K562 (cell line): ENCODE measurements around the gene ASPRV1. TPM values are rescaled to one million over a fixed set of nuclear protein-coding genes. Genes with fewer than 3 reads are reported as not detected.

Experiments
- BRD4 ChIP-seq: fragments of 200-600 bp; sonication (generic); IDR thresholded peaks from 2 replicates; pipeline ENCODE4 v1.6.1; 2017; ENCODE audit warnings: inconsistent platforms
- HNRNPK ChIP-seq: fragments of 200-400 bp; formaldehyde crosslinking; IDR thresholded peaks from one replicate; pipeline ENCODE4 v1.6.1; 2018; ENCODE audit warnings: mild to moderate bottlenecking, low read depth, low read length; ENCODE audit not compliant: poor library complexity, severe bottlenecking
- POLR2H ChIP-seq: IDR thresholded peaks from 2 replicates; pipeline ENCODE4 v1.6.1; 2016; ENCODE audit warnings: missing genetic modification characterization, low read depth, mild to moderate bottlenecking, control low read depth, missing compliant biosample characterization, moderate library complexity
- RAD51 ChIP-seq: fragments of 450-650 bp; IDR thresholded peaks from 2 replicates; pipeline ENCODE4 v1.7.1; 2016; ENCODE audit warnings: low read depth, mild to moderate bottlenecking, borderline replicate concordance
- SMAD3 ChIP-seq: fragments of 450-650 bp; formaldehyde crosslinking; conservative IDR thresholded peaks from 2 replicates; pipeline ENCODE4 v1.4.0; 2020; ENCODE audit warnings: mild to moderate bottlenecking
- YY1 ChIP-seq, 3 experiments: IDR thresholded peaks; 2 replicates each; pipeline ENCODE4 v1.6.1; 2011; ENCODE audit warnings: low read length in 2 of 3, mild to moderate bottlenecking in 2 of 3, moderate library complexity in 2 of 3, borderline replicate concordance in 1 of 3, control low read depth in 1 of 3, low read depth in 1 of 3; ENCODE audit not compliant: insufficient read depth in 3 of 3, insufficient replicate concordance in 2 of 3, control insufficient read depth in 1 of 3, insufficient read length in 1 of 3; ENCODE audit errors: extremely low read depth in 1 of 3
- ZNF589 ChIP-seq: fragments of 200-800 bp; sonication (Bioruptor generic); IDR thresholded peaks from 2 replicates; pipeline ENCODE4 v1.6.1; 2016; ENCODE audit warnings: low read depth, missing genetic modification characterization, missing compliant biosample characterization
- ZNF644 ChIP-seq: fragments of 200-800 bp; sonication (Bioruptor generic); IDR thresholded peaks from 2 replicates; pipeline ENCODE4 v1.6.1; 2016; ENCODE audit warnings: low read depth, missing genetic modification characterization, missing compliant biosample characterization
- ZNF77 ChIP-seq: fragments of 250-450 bp; sonication (Bioruptor Pico); IDR thresholded peaks from 2 replicates; pipeline ENCODE4 v1.5.0; 2020
- polyA plus RNA-seq, 8 experiments: library from polyadenylated mRNA; depleted of rRNA in 4 of 8; stranded (reverse) in 5 of 8; unstranded in 3 of 8; fragments of >200 nt; fragmentation: Nextera tagmentation in 2 of 8; fragmentation: Illumina TruSeq in 1 of 8; extraction: Ambion mirVana in 2 of 8; extraction: Trizol in 1 of 8; gene quantifications; 2 replicates each; pipeline versions ENCODE4 v1.2.1 to v1.2.3, GENCODE V29; 2011 to 2014; ENCODE audit warnings: inconsistent platforms in 1 of 8, missing spikeins in 1 of 8
- total RNA-seq, 7 experiments: library from RNA; depleted of rRNA in 6 of 7; stranded (reverse); fragments of >200 nt in 6 of 7; fragmentation: Illumina TruSeq in 2 of 7; extraction: Trizol in 2 of 7; gene quantifications; 2 replicates each; pipeline versions ENCODE4 v1.2.1 to v1.2.3, GENCODE V29; 2011 to 2021; ENCODE audit warnings: low replicate concordance in 1 of 7
- TF ChIP-seq, protein P1 (sequence below): sonication (generic); formaldehyde crosslinking; IDR thresholded peaks from 2 replicates; pipeline ENCODE4 v1.8.0; 2023; ENCODE audit warnings: missing genetic modification reagents, mild to moderate bottlenecking, borderline replicate concordance
- TF ChIP-seq, protein P2 (sequence below): sonication (generic); formaldehyde crosslinking; IDR thresholded peaks from 2 replicates; pipeline ENCODE4 v1.8.1; 2023; ENCODE audit warnings: mild to moderate bottlenecking, missing genetic modification reagents
- TF ChIP-seq, protein P3 (sequence below), 2 experiments: IDR thresholded peaks; 2 replicates each; pipeline ENCODE4 v1.6.1; 2011; ENCODE audit warnings: borderline replicate concordance in 1 of 2, control low read depth in 1 of 2, low read depth in 1 of 2, low read length in 1 of 2, mild to moderate bottlenecking in 1 of 2, mixed read lengths in 1 of 2, moderate library complexity in 1 of 2; ENCODE audit not compliant: insufficient read depth in 1 of 2, insufficient read length in 1 of 2, poor library complexity in 1 of 2, severe bottlenecking in 1 of 2; ENCODE audit errors: extremely low read depth in 1 of 2
- TF ChIP-seq, protein P4 (sequence below): sonication (generic); formaldehyde crosslinking; IDR thresholded peaks from 2 replicates; pipeline ENCODE4 v1.8.1; 2023; ENCODE audit warnings: mild to moderate bottlenecking, missing genetic modification reagents
- TF ChIP-seq, protein P5 (sequence below): fragments of 450-650 bp; IDR thresholded peaks from 2 replicates; pipeline ENCODE4 v1.6.1; 2016; ENCODE audit warnings: missing biosample characterization, missing genetic modification characterization

Gene ASPRV1
- total and polyA plus RNA-seq, 9 of the 15 experiments (the other 6 are each of a cell fraction or from before 2014, with no cell fraction given) = 0.17 to 0.72 (median 0.47) TPM; not detected in 1

DNA sequence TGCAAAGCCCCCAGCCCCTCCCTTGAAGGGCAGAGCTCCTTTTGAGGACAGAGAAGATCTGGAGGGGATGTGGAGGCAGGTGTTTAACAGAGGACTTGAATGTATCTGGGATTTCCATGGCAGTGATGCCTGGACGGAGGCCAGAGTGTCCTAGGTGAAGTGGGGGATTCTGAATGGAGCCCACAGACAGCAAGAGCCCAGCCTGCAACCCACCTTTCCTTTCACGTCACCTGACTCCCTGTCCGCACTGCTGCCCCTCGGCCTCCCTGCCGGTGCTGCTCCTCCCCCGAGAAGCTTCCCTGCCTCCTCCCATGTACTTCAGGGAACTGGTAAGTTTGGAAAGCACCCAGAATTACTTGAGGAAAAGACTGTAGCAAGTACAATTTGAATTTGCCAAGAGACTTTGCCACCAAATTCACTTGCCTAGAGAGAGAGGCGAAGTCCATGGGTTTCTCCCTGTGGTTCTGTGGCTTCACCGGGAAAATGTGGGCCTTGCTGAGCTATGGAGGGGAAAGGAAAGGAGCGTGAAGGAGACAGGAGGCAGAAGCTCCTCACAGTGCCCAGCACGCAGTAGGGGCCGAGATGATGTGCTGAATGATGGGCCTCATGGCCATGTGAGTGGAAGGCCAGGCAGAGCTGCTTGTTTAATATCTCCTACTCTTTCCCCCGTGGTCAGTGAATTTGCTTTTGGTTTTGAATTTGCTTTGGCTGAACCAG is 13.9 kb upstream of the ASPRV1 start (continued):
- TF ChIP-seq, protein P1, sequence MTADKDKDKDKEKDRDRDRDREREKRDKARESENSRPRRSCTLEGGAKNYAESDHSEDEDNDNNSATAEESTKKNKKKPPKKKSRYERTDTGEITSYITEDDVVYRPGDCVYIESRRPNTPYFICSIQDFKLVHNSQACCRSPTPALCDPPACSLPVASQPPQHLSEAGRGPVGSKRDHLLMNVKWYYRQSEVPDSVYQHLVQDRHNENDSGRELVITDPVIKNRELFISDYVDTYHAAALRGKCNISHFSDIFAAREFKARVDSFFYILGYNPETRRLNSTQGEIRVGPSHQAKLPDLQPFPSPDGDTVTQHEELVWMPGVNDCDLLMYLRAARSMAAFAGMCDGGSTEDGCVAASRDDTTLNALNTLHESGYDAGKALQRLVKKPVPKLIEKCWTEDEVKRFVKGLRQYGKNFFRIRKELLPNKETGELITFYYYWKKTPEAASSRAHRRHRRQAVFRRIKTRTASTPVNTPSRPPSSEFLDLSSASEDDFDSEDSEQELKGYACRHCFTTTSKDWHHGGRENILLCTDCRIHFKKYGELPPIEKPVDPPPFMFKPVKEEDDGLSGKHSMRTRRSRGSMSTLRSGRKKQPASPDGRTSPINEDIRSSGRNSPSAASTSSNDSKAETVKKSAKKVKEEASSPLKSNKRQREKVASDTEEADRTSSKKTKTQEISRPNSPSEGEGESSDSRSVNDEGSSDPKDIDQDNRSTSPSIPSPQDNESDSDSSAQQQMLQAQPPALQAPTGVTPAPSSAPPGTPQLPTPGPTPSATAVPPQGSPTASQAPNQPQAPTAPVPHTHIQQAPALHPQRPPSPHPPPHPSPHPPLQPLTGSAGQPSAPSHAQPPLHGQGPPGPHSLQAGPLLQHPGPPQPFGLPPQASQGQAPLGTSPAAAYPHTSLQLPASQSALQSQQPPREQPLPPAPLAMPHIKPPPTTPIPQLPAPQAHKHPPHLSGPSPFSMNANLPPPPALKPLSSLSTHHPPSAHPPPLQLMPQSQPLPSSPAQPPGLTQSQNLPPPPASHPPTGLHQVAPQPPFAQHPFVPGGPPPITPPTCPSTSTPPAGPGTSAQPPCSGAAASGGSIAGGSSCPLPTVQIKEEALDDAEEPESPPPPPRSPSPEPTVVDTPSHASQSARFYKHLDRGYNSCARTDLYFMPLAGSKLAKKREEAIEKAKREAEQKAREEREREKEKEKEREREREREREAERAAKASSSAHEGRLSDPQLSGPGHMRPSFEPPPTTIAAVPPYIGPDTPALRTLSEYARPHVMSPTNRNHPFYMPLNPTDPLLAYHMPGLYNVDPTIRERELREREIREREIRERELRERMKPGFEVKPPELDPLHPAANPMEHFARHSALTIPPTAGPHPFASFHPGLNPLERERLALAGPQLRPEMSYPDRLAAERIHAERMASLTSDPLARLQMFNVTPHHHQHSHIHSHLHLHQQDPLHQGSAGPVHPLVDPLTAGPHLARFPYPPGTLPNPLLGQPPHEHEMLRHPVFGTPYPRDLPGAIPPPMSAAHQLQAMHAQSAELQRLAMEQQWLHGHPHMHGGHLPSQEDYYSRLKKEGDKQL = no peak
- TF ChIP-seq, protein P2, sequence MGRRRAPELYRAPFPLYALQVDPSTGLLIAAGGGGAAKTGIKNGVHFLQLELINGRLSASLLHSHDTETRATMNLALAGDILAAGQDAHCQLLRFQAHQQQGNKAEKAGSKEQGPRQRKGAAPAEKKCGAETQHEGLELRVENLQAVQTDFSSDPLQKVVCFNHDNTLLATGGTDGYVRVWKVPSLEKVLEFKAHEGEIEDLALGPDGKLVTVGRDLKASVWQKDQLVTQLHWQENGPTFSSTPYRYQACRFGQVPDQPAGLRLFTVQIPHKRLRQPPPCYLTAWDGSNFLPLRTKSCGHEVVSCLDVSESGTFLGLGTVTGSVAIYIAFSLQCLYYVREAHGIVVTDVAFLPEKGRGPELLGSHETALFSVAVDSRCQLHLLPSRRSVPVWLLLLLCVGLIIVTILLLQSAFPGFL (CRISPR knock-in tag) = peak; percentile 75; the same call in 1 of the 2 replicates
- TF ChIP-seq BRD4 (no peak; the same call in 1 of the 2 replicates), ZNF644 (tag) (no peak; the same call in 1 of the 2 replicates), ZNF77 (CRISPR knock-in tag) (no peak), YY1 (IDR thresholded peaks at IDR 0.05; ENCODE audit: borderline replicate concordance in 1 of 3, control insufficient read depth in 1 of 3, extremely low read depth in 1 of 3, insufficient read depth in 3 of 3, insufficient read length in 1 of 3, insufficient replicate concordance in 2 of 3, low read depth in 1 of 3, low read length in 2 of 3) (peak in 1 of 3 experiments; percentile 1), SMAD3 (CRISPR knock-in tag) (no peak), HNRNPK (no peak), ZNF589 (CRISPR knock-in tag) (no peak), RAD51 (no peak; the same call in 1 of the 2 replicates), POLR2H (tag) (no peak; the same call in 1 of the 2 replicates)
- TF ChIP-seq, protein P3, sequence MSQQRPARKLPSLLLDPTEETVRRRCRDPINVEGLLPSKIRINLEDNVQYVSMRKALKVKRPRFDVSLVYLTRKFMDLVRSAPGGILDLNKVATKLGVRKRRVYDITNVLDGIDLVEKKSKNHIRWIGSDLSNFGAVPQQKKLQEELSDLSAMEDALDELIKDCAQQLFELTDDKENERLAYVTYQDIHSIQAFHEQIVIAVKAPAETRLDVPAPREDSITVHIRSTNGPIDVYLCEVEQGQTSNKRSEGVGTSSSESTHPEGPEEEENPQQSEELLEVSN (IDR thresholded peaks at IDR 0.05; ENCODE audit: borderline replicate concordance in 1 of 2, extremely low read depth in 1 of 2, insufficient read depth in 1 of 2, insufficient read length in 1 of 2, low read depth in 1 of 2, low read length in 1 of 2, poor library complexity in 1 of 2, severe bottlenecking in 1 of 2) = peak in 1 of 2 experiments; percentile 30
- TF ChIP-seq, protein P4, sequence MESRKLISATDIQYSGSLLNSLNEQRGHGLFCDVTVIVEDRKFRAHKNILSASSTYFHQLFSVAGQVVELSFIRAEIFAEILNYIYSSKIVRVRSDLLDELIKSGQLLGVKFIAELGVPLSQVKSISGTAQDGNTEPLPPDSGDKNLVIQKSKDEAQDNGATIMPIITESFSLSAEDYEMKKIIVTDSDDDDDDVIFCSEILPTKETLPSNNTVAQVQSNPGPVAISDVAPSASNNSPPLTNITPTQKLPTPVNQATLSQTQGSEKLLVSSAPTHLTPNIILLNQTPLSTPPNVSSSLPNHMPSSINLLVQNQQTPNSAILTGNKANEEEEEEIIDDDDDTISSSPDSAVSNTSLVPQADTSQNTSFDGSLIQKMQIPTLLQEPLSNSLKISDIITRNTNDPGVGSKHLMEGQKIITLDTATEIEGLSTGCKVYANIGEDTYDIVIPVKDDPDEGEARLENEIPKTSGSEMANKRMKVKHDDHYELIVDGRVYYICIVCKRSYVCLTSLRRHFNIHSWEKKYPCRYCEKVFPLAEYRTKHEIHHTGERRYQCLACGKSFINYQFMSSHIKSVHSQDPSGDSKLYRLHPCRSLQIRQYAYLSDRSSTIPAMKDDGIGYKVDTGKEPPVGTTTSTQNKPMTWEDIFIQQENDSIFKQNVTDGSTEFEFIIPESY (CRISPR knock-in tag) = no peak
- TF ChIP-seq, protein P5, sequence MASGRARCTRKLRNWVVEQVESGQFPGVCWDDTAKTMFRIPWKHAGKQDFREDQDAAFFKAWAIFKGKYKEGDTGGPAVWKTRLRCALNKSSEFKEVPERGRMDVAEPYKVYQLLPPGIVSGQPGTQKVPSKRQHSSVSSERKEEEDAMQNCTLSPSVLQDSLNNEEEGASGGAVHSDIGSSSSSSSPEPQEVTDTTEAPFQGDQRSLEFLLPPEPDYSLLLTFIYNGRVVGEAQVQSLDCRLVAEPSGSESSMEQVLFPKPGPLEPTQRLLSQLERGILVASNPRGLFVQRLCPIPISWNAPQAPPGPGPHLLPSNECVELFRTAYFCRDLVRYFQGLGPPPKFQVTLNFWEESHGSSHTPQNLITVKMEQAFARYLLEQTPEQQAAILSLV (tag) = no peak
